ENCODE data around the gene DDX6.
"Not testable (repeated sequence)": the region's sequence is repeated elsewhere in the genome, so short reads cannot be mapped to it uniquely, and the experiment has no call there.

DDX6 gene

GRCh38 chr11:118744046-118744445 is 46.9 kb downstream of the DDX6 start:
- H3K4ac ChIP-seq (ENCODE audit: low read depth, low read length), result no peak overlapping the region
- H3K4me3 ChIP-seq (ENCODE audit: low read length), result no peak overlapping the region

GRCh38 chr11:118742304-118742703 is 48.7 kb downstream of the DDX6 start:
- no peak overlapping the region for H4K5ac ChIP-seq (ENCODE audit: low read length)
- no peaks in the 10 kb centered on the region for H3K27me3 ChIP-seq (ENCODE audit: insufficient read depth, low read length, poor library complexity)
- DNase-seq, result no peak
- H3K4me1 ChIP-seq (ENCODE audit: control insufficient read depth, low read depth, low read length), result peaks cover 3% of the 10 kb centered on the region
- no peak overlapping the region for H3K4me3 ChIP-seq (ENCODE audit: low read length)
- H3K18ac ChIP-seq (ENCODE audit: low read length), result no peak overlapping the region
- H4K8ac ChIP-seq (ENCODE audit: low read depth, low read length), result no peak overlapping the region
- WGBS (ENCODE audit: extremely low coverage, insufficient coverage, low lambda C conversion rate), result no CpG with 5 or more reads among the region's 6 CpGs
- no peak overlapping the region for H3K4me2 ChIP-seq (ENCODE audit: low read length)
- no peak overlapping the region for H3K27ac ChIP-seq (ENCODE audit: low read depth, low read length)
- H3K9ac ChIP-seq (ENCODE audit: low read length), result no peak overlapping the region
- no peak overlapping the region for H2BK5ac ChIP-seq (ENCODE audit: low read length)
- H3K23ac ChIP-seq (ENCODE audit: low read length), result no peak overlapping the region
- peak overlapping the region; percentile 17 for H2AK5ac ChIP-seq (ENCODE audit: low read length)
- no peaks in the 10 kb centered on the region for H3K36me3 ChIP-seq (ENCODE audit: control insufficient read depth, insufficient read depth, low read length)
- H3K4ac ChIP-seq (ENCODE audit: low read depth, low read length), result peak overlapping the region; percentile 59
- no peak overlapping the region for H2BK120ac ChIP-seq (ENCODE audit: low read depth, low read length)
- no peaks in the 10 kb centered on the region for H3K79me2 ChIP-seq (ENCODE audit: control insufficient read depth, insufficient read depth, low read length)
- H2BK15ac ChIP-seq (replicated peaks; ENCODE audit: low read depth), result no peak overlapping the region
- no peaks in the 10 kb centered on the region for H3K79me1 ChIP-seq (ENCODE audit: low read length)
- H3K56ac ChIP-seq (ENCODE audit: low read length), result no peak overlapping the region

More at GRCh38 chr11:118744046-118744445, 46.9 kb downstream of the DDX6 start:
- H2BK5ac ChIP-seq (ENCODE audit: low read length), result no peak overlapping the region
- H3K79me2 ChIP-seq (ENCODE audit: control insufficient read depth, insufficient read depth, low read length), result no peaks in the 10 kb centered on the region
- peaks cover 3% of the 10 kb centered on the region for H3K4me1 ChIP-seq (ENCODE audit: control insufficient read depth, low read depth, low read length)
- no peak overlapping the region for H2BK120ac ChIP-seq (ENCODE audit: low read depth, low read length)
- H3K79me1 ChIP-seq (ENCODE audit: low read length), result no peaks in the 10 kb centered on the region
- no peak overlapping the region for H3K23ac ChIP-seq (ENCODE audit: low read length)
- no peak overlapping the region for H3K9ac ChIP-seq (ENCODE audit: low read length)
- no peak overlapping the region for H3K18ac ChIP-seq (ENCODE audit: low read length)
- WGBS (ENCODE audit: extremely low coverage, insufficient coverage, low lambda C conversion rate), result no CpG with 5 or more reads among the region's 4 CpGs
- no peak overlapping the region for H3K56ac ChIP-seq (ENCODE audit: low read length)
- H3K27me3 ChIP-seq (ENCODE audit: insufficient read depth, low read length, poor library complexity), result no peaks in the 10 kb centered on the region
- H2BK15ac ChIP-seq (replicated peaks; ENCODE audit: low read depth), result no peak overlapping the region
- H3K4me2 ChIP-seq (ENCODE audit: low read length), result no peak overlapping the region
- H2AK5ac ChIP-seq (ENCODE audit: low read length), result no peak overlapping the region
- H3K36me3 ChIP-seq (ENCODE audit: control insufficient read depth, insufficient read depth, low read length), result no peaks in the 10 kb centered on the region
- H4K5ac ChIP-seq (ENCODE audit: low read length), result no peak overlapping the region
- no peak for DNase-seq
- H4K8ac ChIP-seq (ENCODE audit: low read depth, low read length), result no peak overlapping the region
- H3K27ac ChIP-seq (ENCODE audit: low read depth, low read length), result no peak overlapping the region

GRCh38 chr11:118740892-118741291 is 50.1 kb downstream of the DDX6 start:
- Histone ChIP-seq H3K79me2 (ENCODE audit: control insufficient read depth, insufficient read depth, low read length) (no peaks in the 10 kb centered on the region), H4K8ac (ENCODE audit: low read depth, low read length) (no peak overlapping the region), H3K27me3 (ENCODE audit: insufficient read depth, low read length, poor library complexity) (no peaks in the 10 kb centered on the region), H2BK15ac (replicated peaks; ENCODE audit: low read depth) (no peak overlapping the region), H3K36me3 (ENCODE audit: control insufficient read depth, insufficient read depth, low read length) (no peaks in the 10 kb centered on the region), H3K79me1 (ENCODE audit: low read length) (no peaks in the 10 kb centered on the region), H2BK120ac (ENCODE audit: low read depth, low read length) (no peak overlapping the region), H3K18ac (ENCODE audit: low read length) (no peak overlapping the region), H3K9ac (ENCODE audit: low read length) (no peak overlapping the region), H4K5ac (ENCODE audit: low read length) (no peak overlapping the region), H3K27ac (ENCODE audit: low read depth, low read length) (no peak overlapping the region), H3K4ac (ENCODE audit: low read depth, low read length) (no peak overlapping the region), H3K4me2 (ENCODE audit: low read length) (no peak overlapping the region), H3K4me1 (ENCODE audit: control insufficient read depth, low read depth, low read length) (peaks cover 3% of the 10 kb centered on the region), H2AK5ac (ENCODE audit: low read length) (no peak overlapping the region), H3K56ac (ENCODE audit: low read length) (no peak overlapping the region), H3K4me3 (ENCODE audit: low read length) (no peak overlapping the region), H2BK5ac (ENCODE audit: low read length) (no peak overlapping the region), H3K23ac (ENCODE audit: low read length) (no peak overlapping the region)
- no peak for DNase-seq
- WGBS (ENCODE audit: extremely low coverage, insufficient coverage, low lambda C conversion rate), result no CpG with 5 or more reads among the region's 1 CpG

GRCh38 chr11:118735203-118735602 is 55.8 kb downstream of the DDX6 start:
- Histone ChIP-seq H2AK5ac (ENCODE audit: low read length) (no peak overlapping the region), H2BK120ac (ENCODE audit: low read depth, low read length) (no peak overlapping the region), H3K4me3 (ENCODE audit: low read length) (no peak overlapping the region), H3K79me1 (ENCODE audit: low read length) (no peaks in the 10 kb centered on the region), H3K56ac (ENCODE audit: low read length) (no peak overlapping the region), H3K18ac (ENCODE audit: low read length) (no peak overlapping the region), H2BK15ac (replicated peaks; ENCODE audit: low read depth) (no peak overlapping the region), H3K4me2 (ENCODE audit: low read length) (no peak overlapping the region), H4K5ac (ENCODE audit: low read length) (no peak overlapping the region), H3K27me3 (ENCODE audit: insufficient read depth, low read length, poor library complexity) (no peaks in the 10 kb centered on the region), H3K23ac (ENCODE audit: low read length) (no peak overlapping the region), H2BK5ac (ENCODE audit: low read length) (no peak overlapping the region), H3K4me1 (ENCODE audit: control insufficient read depth, low read depth, low read length) (peaks cover 6% of the 10 kb centered on the region), H3K36me3 (ENCODE audit: control insufficient read depth, insufficient read depth, low read length) (no peaks in the 10 kb centered on the region), H3K79me2 (ENCODE audit: control insufficient read depth, insufficient read depth, low read length) (no peaks in the 10 kb centered on the region), H3K27ac (ENCODE audit: low read depth, low read length) (no peak overlapping the region), H4K8ac (ENCODE audit: low read depth, low read length) (no peak overlapping the region), H3K9ac (ENCODE audit: low read length) (no peak overlapping the region), H3K4ac (ENCODE audit: low read depth, low read length) (no peak overlapping the region)
- no CpG with 5 or more reads among the region's 2 CpGs for WGBS (ENCODE audit: extremely low coverage, insufficient coverage, low lambda C conversion rate)
- no peak for DNase-seq

- Histone ChIP-seq H3K9ac (ENCODE audit: low read length) (no peak overlapping the region), H3K36me3 (ENCODE audit: control insufficient read depth, insufficient read depth, low read length) (no peaks in the 10 kb centered on the region), H3K56ac (ENCODE audit: low read length) (peak overlapping the region; percentile 15), H3K27ac (ENCODE audit: low read depth, low read length) (no peak overlapping the region), H3K4ac (ENCODE audit: low read depth, low read length) (no peak overlapping the region), H3K4me3 (ENCODE audit: low read length) (no peak overlapping the region), H3K4me1 (ENCODE audit: control insufficient read depth, low read depth, low read length) (peaks cover 3% of the 10 kb centered on the region), H2BK5ac (ENCODE audit: low read length) (no peak overlapping the region), H2AK5ac (ENCODE audit: low read length) (no peak overlapping the region), H2BK15ac (replicated peaks; ENCODE audit: low read depth) (no peak overlapping the region), H3K79me2 (ENCODE audit: control insufficient read depth, insufficient read depth, low read length) (no peaks in the 10 kb centered on the region), H2BK120ac (ENCODE audit: low read depth, low read length) (no peak overlapping the region), H4K5ac (ENCODE audit: low read length) (no peak overlapping the region), H3K4me2 (ENCODE audit: low read length) (no peak overlapping the region), H3K27me3 (ENCODE audit: insufficient read depth, low read length, poor library complexity) (no peaks in the 10 kb centered on the region), H3K79me1 (ENCODE audit: low read length) (no peaks in the 10 kb centered on the region), H3K18ac (ENCODE audit: low read length) (no peak overlapping the region), H4K8ac (ENCODE audit: low read depth, low read length) (no peak overlapping the region), H3K23ac (ENCODE audit: low read length) (peak overlapping the region; percentile 66)
- DNase-seq, result no peak
- no CpG with 5 or more reads among the region's 4 CpGs for WGBS (ENCODE audit: extremely low coverage, insufficient coverage, low lambda C conversion rate)
Observed at GRCh38 chr11:118734031-118734430, 56.9 kb downstream of the DDX6 start.

GRCh38 chr11:118729753-118730152 is 61.2 kb downstream of the DDX6 start:
- WGBS (ENCODE audit: extremely low coverage, insufficient coverage, low lambda C conversion rate), result no CpG with 5 or more reads among the region's 6 CpGs
- not testable (repeated sequence) for H2BK15ac ChIP-seq (replicated peaks; ENCODE audit: low read depth); H3K4ac ChIP-seq (ENCODE audit: low read depth, low read length); H3K36me3 ChIP-seq (ENCODE audit: control insufficient read depth, insufficient read depth, low read length); H3K4me2 ChIP-seq (ENCODE audit: low read length); H4K5ac ChIP-seq (ENCODE audit: low read length); H3K27me3 ChIP-seq (ENCODE audit: insufficient read depth, low read length, poor library complexity); DNase-seq; H3K56ac ChIP-seq (ENCODE audit: low read length); H3K79me1 ChIP-seq (ENCODE audit: low read length); H3K18ac ChIP-seq (ENCODE audit: low read length); H3K27ac ChIP-seq (ENCODE audit: low read depth, low read length); H3K79me2 ChIP-seq (ENCODE audit: control insufficient read depth, insufficient read depth, low read length); H2BK120ac ChIP-seq (ENCODE audit: low read depth, low read length); H3K4me3 ChIP-seq (ENCODE audit: low read length); H3K4me1 ChIP-seq (ENCODE audit: control insufficient read depth, low read depth, low read length); H3K9ac ChIP-seq (ENCODE audit: low read length); H4K8ac ChIP-seq (ENCODE audit: low read depth, low read length); H3K23ac ChIP-seq (ENCODE audit: low read length); H2AK5ac ChIP-seq (ENCODE audit: low read length); H2BK5ac ChIP-seq (ENCODE audit: low read length)
